Activated naive CD4-positive, alpha-beta T cell treated with Interleukin-2 at 50 U/mL for 16 hours (primary cell): ENCODE measurements around the gene GYG1.
A peak's percentile ranks its signal among the peaks of the same experiment; 100 is the strongest.

Experiments
- DNase-seq: peaks from one replicate; pipeline ENCODE4 v3.0.0-alpha.2; 2020

GYG1 gene

DNA sequence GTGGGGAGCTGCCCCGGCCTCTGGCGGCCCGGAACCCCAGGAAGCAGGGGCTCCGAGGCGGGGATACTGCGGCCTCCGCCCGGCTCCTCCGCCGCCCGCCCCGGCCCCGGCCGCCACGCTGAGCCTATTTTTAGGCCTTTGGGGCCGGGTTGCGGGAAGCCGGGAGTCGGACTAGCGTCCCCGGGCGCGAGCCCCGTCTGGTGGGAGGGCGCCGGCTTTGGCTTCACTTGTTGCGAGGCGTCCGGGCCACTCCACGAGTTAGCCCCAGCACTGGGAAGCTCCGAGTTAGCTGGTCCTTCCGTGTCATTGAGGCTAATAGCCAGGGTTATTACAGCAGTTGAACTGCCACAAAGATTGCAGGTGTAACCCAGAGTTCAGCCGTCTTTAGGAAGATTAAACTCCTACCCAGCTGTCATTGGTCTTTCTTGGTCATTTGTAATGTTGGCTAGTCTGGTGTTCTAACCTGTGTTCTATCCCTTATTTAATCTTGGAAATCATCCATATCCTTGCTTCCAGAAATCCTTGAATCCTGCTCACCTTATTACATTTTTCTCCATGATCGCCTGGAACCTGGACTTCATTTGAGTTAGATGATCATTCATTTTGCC lies 791 bp downstream of the GYG1 start:
- peak; percentile 39 for DNase-seq

DNA sequence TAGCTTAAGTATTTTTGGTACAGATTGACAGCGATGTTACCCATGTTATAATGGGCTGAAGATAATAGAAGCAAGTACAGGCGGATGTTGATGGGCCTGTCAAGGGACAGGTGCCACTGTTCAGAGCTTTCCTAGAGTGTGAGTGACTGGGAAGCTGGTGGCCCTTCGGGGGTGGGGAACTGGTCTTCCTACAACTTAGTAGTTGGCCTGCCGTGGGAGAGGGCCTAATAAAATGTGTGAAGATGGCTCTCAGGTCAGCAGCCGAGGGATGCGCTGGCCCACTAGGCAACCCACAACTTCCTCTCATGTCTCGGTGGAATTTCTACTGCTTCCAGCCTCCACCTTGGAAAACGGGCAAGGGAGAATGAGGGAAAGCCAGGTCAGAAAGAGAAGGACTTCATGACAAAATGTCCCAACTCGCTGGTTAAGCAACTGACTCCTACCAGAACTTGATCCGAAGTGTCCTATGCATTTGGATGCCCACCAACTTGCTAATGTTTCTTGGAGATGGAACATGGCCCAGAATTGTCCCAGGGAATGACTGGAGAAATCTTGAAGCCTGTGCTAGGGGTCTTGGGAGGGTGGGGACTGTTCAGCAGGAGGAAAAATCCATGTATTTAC lies 1.4 kb downstream of the GYG1 start:
- DNase-seq: no peak

DNA sequence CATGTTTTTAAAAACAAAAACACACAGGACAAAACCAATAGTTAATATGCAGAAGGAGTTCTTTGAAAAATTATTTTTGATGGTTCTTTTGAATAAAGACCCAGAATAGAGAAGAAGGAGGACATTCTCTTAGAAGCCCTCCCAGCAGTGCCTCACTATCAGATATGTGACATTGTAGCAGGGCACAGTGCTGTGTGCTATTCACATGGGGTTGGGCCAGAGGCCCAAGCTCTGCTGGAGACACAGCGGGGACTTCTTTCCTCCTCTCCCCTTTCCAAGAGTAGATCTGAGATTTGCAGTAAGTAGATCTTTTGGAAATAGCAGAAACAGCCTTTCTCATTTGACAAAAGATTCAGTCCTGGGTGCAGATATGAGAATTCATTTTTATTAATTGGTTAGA lies 6.3 kb downstream of the GYG1 start:
- DNase-seq: no peak

DNA sequence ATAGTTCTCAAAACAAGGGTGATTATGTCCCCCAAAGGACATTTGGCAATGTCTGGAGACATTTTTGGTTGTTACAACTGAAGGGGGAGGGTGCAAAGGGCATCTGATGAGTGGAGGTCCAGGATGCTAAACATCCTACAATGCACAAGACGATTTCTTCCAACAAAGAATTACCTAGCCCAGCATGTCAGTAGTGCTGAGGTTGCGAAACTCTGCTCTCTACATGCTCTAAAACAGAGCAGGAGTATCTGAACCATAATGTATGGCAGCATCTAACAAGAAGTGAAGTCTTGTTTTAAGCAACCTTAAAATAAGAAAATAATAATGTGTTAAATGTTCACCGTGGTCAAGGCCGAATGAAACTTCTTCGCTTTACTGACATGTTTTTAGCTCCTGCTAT lies 7.0 kb downstream of the GYG1 start:
- no peak for DNase-seq

DNA sequence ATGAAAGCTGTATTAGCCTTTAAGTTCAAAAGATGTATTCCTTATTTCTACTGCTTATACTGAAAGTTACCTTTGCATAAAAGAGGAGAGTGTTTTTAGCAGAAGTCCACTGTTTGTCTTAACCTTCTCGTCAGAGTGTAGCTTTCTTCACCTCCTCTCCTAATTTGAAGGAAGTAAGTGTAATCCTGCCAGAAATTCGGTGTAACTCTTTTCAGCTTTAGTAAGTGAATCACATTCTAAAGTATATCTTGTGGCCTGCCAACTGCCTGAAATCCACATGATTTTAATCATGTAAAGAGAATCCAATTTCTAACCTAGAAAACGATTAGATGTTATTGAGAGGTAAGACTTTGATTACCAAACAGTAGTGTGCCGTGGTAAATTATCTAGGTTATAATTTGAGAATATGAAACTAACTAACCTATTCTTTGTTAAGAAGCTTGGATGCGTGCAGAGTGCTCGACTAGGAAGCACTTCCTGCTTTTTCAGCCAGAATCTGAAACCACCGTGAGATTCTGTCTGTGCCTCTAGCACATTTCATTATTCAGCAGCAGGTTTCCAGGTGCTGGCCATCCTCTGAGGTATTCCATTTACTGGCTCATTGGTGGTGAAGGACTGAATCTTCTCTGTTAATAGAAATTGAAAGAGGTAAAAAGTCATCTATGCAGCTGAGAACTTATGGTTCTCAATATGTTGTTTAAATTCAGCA lies 7.5 kb downstream of the GYG1 start:
- no peak for DNase-seq

DNA sequence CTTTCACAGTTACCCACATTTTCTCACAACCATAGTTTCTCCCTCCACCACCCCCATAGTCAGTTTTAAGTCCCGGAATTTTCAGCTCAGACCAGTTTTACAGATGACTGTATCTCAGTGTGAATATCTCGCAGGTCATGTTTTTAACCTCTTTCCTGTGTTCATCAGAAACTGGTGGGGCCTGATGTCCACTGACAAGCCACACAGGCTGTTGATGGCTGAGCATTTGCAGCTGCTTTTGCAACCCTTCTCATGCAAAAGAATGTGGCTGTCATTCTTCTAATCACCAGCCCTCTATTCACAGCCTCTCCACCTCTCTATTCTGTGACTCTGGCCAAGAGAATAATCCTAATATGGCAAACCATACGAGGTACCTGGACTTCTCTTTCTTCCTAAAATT lies 8.5 kb downstream of the GYG1 start:
- no peak for DNase-seq

DNA sequence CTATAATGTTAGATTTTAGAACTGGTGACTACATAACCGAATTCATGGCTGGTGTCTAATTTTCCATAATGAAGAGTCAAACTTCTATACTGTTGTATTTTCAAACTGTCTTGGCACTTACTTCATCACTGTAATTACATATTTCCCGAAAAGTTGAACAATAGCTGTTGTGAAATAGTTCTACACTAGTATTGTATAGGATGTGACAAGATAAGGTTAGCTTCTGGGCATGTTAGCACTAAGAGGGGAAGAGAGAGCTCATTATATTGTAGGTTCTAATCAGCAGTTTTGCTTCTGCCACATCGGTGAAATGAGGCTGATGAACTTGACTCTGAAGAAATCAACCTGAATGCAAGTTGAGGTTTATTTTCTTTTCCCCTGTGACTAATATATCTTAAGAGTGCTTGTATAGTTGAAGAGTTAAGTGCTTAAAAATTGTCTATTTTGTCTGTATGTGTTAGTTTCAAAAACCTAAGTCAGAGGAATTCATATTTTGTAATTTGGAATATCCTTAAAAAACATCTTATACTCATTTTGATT lies 8.9 kb downstream of the GYG1 start:
- DNase-seq: no peak

DNA sequence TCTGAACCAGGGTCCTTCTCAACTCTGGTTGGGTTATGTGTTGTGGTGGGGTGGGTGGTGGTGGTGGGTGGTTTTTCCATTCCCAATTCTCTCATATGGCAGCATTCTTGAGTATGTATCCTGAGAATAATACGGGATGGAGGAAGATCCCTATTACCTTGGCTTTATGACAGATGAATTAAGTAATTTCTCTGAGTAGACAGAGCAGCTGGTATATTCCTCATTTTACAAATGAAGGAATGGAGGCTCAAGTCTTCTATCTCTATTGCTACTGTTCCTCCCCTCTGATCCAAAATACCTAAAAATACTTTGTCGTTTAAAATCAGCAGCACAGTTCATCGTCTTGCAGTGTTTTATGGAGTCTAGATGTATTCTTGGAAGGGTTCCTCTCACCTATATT lies 10.4 kb downstream of the GYG1 start:
- no peak for DNase-seq

DNA sequence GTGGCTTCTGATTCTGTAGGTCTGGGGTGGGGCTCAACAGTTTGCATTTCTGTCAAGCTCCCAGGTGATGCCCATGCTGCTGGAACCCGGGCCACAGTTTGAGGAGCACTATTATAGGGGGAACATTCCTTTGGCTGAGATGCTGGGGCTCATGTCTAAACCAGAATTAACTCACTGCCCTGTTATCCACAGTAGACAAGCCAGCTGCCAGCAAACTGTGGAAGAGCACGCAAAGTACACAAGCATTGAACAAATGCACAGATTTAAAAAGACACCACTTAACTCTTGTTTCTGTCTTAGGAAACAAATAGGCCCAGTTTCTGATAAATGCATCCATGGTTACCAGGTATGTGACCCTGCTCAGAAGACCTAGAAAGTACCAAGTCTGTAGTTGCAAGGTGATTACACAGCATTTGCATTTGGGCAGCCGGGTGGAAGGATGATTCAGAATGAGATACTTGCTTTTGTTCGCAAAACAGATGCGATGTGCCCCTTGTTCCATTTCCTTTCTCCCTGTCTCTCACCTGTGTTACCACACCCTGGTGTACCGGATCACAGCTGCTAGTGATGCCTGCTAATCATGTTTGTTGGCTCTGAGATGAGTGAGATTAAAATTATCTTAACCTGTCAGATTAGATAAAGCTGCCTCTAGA lies 12.4 kb downstream of the GYG1 start:
- DNase-seq: no peak

DNA sequence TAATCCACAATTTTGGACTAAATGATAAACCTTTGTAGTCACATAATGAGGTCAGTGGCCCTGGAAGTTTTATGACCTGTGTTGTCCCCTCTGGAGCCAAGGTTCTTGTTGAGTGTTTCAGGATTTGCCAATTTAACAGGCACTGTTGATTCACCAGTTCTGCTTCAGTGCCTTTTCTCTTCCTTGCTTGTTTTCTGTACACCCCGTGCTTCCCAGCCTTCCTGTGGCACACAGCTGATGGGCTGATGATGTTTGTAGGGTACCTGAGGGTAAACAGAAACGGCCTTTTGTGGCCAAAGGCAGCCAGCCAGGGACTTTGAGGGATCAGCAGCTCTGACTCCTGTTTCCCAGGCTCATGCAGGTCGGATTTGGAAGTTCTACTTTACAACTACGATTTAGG lies 13.3 kb downstream of the GYG1 start:
- DNase-seq: no peak

DNA sequence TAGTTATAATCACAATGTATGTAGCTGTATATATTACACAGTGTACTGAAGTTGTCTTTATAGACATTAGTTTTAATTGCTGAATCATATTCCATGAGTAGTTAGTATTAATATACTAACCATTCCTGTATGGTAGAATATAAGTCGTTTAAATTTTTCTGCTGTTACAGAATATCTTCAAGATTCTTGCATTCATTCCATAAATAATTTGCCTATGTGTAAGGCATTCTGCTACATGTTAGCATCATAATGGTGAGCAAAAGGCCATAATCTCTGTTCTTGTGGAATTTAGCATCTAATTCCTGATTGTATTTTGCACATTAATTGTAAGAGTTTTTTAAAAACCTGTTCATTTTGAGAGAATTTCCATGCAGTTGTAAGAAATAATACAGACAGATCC lies 14.1 kb downstream of the GYG1 start:
- DNase-seq: no peak

DNA sequence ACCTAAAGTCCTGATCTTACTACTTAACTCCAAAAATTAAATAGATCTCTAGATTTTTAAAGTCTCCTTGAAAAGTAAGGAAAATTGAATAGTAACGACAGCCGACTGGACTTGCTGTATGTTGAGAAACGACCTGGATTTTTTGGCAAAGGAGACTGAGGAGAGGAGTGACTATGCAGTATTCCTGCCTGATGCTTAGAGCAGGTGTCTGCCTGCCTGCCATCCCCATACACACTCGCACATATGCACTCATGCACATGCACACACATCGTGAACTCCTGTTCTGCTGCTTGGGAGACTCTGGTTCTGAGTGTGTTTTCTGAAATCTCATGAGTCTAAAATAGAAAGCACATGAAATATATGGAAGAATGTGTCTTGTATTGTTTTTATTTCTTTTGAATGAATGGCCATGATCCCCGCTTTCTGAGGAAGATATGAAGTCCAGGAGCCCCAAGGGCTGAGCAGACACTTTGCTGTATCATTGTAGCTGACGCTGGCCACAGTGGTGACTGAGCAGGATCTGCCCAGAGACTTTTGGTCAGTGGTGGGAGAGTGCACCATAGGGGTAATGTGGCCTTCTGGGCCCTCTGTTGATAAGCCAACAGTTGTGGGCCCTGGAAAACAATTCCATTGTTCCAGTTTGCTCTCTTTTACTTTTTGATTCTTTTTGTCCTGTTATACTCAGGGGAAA lies 16.4 kb downstream of the GYG1 start:
- DNase-seq: no peak

DNA sequence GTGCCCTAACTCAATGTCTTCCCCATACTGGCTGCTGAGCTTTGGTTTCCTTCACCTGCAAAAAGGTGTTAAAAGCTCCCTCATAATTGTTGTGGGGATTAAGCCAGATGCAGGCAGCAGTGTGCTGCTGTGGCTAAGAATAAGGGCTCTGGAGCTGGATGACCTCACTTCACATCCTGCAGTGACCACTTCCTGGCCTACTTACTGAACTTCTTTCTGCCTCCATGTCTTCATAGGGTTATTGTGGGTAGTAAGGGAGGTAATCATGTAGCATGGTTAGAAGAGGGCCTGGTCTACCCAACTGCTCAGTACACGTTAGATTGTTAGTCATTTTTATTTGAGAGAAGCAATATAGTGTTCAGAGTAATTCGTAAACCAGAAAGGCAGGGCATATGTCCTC lies 18.4 kb downstream of the GYG1 start:
- no peak for DNase-seq

DNA sequence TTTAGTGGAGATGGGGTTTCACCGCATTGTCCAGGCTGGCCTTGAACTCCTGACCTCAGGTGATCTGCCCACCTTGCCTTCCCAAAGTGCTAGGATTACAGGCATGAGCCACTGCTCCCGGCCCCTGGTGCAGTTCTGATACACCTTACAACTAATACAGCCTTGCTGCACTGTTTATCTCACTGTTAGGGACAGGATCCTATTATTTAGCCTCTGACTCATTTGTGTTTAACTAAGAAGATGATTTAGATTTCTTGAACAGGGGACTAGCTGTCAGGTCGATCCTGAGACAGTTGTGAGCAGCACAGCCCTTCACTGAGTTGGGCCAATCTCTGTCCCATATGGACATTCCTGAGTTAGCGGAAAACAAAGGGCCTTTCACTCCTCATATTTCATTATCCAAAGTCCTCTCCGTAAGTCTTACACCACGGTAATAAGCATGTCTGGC lies 19.2 kb downstream of the GYG1 start:
- DNase-seq: no peak

DNA sequence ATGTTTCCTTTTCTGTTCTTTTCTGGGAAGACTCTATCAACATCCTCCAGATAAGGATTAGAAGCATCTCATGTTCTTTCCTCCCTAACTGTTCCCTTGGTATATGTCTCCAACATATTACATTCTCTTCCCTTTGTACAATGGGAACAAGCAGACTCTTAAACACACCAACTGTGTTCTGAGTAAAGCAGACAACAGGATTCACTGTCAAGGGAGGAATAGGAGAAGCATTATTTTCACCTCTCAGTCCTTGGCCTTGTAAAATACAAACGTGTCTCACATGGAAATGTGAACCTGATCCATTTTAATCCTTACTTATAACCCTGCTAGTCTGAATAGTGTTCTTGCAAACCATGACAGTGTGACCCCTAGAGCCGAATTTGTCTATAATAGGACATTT lies 19.6 kb downstream of the GYG1 start:
- DNase-seq: no peak

DNA sequence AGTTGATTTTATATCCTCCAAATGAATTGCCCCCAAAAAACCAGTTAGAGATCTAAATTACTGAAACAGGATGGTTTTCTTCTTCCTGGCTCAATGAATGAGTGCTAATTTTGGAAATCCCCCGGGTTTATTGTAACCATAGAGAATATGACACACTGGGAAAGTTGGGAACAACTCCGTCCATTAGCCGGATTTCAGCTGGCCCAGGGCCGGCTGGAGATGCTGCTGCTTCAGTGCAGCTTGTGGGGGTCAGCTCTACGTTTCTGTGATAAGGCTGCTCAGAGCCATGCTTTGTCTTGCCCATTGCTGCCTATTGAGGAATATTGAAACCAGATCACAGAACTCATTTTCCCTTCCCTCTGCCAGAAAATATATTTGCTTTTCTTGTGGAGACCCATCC lies 20.3 kb downstream of the GYG1 start:
- DNase-seq: no peak

DNA sequence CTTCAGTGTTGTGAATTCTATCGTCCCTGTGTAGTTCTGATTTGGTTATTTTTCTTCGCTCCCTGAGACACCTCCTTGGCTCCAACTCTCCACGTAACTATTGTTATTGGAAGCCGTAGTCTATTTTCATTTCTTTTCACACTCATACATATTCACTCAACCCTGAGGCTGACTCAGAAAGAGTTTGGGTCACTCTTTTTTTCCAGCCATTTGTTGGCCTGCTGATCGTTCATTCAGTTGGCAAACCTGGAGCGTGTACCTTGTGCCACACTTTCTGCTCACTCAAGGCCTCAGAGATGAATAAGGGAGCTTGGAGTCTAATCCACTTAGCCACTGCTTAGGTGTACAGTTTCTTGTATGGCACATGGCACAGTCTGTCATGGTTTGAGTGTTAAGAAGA lies 22.4 kb downstream of the GYG1 start:
- no peak for DNase-seq

DNA sequence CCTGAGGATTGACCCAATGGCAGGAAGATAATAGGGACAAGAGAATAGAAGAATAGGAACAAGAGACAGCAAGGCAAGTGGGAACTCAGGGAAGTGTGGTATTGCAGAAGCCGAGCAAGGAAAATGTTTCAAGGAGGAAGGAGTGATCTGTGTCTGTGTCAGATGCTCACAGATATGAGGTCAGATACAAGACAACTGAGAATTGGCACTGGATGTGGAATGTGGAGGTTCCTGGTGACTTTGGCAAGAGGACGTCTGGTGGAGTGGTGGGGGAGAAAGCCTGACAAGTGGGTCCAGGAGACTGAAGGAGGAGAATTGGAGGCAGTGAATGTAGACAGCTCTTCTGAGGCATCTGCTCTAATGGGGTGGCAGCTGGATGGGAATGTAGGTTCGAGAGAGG lies 24.1 kb downstream of the GYG1 start:
- no peak for DNase-seq

DNA sequence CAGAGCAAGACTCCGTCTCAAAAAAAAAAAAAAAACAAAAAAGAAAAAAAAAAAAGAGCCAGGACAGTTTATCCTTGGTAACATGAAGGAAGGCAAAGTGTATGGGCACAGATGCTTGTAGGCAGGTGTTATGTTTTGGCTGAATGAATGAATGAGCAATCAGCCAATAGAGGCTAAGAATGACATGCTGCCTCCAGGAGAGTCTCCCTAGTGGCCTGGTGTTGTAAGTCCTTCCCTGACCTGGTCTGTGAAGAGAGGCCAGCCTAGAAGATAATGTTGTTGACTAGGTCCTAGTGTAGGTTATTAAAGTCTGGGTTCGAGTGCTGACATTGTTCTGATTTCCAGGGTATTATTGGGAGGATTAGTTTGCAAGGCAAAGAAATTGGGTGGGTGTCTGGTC lies 24.9 kb downstream of the GYG1 start:
- DNase-seq: no peak

DNA sequence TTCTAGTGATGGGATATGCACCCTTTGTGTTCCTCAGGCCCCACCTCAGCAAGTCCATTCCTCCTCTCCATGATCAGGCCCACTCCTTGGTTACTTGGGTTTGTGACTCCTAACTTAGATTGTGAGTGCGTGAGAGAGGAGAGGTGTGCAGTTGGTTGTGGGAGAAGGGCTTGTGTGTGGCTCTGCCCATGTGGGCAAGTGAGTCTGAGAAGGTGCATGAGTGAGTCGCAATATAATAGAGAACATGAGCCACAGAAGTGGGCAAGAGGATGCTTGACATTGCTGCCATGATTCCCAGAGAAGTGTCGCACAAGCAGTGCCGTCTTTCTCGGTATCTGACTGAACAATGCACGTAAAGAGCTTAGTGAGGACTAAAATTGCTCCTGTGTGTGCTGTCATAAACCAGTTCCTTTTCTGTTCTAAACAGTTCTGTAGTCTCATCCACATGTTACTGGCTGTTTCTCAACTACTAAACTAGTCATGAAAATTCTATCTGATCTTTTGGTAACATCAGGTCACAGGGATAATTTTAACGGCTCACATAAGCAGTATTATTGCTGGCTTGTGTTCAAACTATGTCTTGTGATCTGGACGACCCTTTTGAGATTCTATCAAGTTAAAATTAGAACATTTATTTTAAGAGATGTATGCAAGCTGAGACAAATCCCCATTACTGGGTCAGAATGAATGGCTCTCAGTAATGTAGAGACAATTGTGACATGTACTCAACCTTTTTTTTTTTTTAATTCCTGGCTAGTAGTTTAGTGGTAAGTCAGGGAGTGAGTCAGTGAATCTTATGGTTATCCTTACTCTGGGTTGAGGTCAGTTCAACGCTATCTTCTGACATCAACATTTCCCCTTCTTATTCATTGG lies 25.6 kb downstream of the GYG1 start:
- no peak for DNase-seq

DNA sequence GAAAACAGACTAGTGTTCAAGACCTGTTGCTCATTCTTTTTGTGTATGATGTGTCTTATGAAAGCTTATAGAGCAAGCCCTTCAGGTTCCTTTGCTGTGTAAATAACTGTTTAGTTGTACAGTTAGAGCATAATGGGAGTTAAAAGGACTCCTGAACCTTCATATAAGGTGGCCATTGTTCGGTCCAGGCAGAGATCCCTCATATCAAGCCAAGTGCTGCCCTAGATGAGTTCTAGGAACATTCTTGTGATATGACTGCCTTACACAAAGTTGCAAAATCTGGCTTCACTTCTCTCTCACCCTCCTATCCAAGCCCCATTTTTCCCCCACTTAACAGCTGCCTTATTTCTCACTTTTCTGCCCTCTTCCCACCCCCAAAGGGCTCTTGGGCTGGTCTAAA lies 26.9 kb downstream of the GYG1 start:
- no peak for DNase-seq

DNA sequence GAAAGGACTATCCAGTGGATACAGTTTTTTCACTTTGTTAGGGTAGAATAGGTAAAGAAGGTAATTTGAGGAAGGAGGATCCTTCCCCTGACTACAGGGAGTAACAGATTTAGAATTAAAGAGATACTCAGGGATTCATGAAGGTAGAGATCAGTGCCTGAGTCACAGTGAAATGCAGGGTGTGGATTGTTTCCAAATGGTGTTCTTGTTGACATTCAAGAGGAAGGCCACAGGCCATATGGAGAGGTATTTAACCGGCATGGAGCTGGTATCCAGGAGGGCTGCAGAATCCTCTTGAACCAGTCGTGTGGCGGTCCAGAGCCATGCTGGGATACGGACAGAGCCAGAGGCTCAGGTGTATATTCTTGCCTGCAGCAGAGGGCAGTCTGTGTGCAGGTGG lies 28.2 kb downstream of the GYG1 start:
- no peak for DNase-seq
